Gastrocnemius medialis (tissue), 4 donors: ENCODE results near the gene MOGAT3. TPM values are rescaled to one million over a fixed set of nuclear protein-coding genes. Genes with fewer than 3 reads are reported as not detected.

Experiments
- ATAC-seq, 2 donors: fragments of 150-250 bp; one replicate each; pipeline ENCODE4 v1.9.1; 2016
- DNase-seq, 2 donors: peaks; one replicate each; pipeline ENCODE4 v3.0.0-alpha.2; 2019
- H3K27ac ChIP-seq, 4 donors: fragments of 200-600 bp; sonication (generic); 1 replicate in 1 of 4; 2 replicates in 3 of 4; pipeline ENCODE4 v1.5.1; 2016 to 2018; ENCODE audit warnings: mild to moderate bottlenecking in 2 of 4, moderate library complexity in 1 of 4
- H3K27me3 ChIP-seq, 3 donors: fragments of 200-600 bp; sonication (generic) in 2 of 3; 1 replicate in 1 of 3; 2 replicates in 2 of 3; pipeline versions ENCODE4 v1.5.1 to v1.6.0; 2016 to 2019; ENCODE audit warnings: mild to moderate bottlenecking in 1 of 3, moderate library complexity in 1 of 3
- H3K36me3 ChIP-seq, 2 donors: fragments of 200-600 bp; sonication (generic) in 1 of 2; one replicate each; pipeline ENCODE4 v1.5.1; 2017 to 2018
- H3K4me1 ChIP-seq, 2 donors: fragments of 200-600 bp; sonication (generic) in 1 of 2; one replicate each; pipeline ENCODE4 v1.5.1; 2016 to 2017; ENCODE audit warnings: mild to moderate bottlenecking in 2 of 2
- H3K4me3 ChIP-seq, 4 donors: fragments of 200-600 bp; sonication (generic) in 3 of 4; 1 replicate in 1 of 4; 2 replicates in 3 of 4; pipeline ENCODE4 v1.5.1; 2016 to 2019; ENCODE audit warnings: mild to moderate bottlenecking in 2 of 4
- H3K9me3 ChIP-seq, 3 donors: fragments of 200-600 bp; sonication (generic) in 2 of 3; 1 replicate in 1 of 3; 2 replicates in 2 of 3; pipeline ENCODE4 v1.5.1; 2016 to 2019
- POLR2A ChIP-seq, 2 donors: fragments of 450-650 bp; IDR thresholded peaks; one replicate each; pipeline ENCODE4 v1.6.1; 2017; ENCODE audit warnings: antibody characterized with exemption in 2 of 2, mild to moderate bottlenecking in 2 of 2, moderate library complexity in 2 of 2
- in situ Hi-C, 4 donors: fragments of 200-750 bp; cut with MboI; loops; one replicate each; pipeline versions ENCODE4 v1.15.0 to v1.8.0; 2017; ENCODE audit warnings: low sequenced_read_pairs in 4 of 4
- intact Hi-C: fragments of 100-400 bp; cut with DNase I; formaldehyde crosslinking; loops from one replicate; pipeline ENCODE4 v1.15.1; 2023; ENCODE audit warnings: low total_unique reads
- total RNA-seq, 4 donors: library from RNA; depleted of rRNA; stranded (reverse); fragments of >200 nt; gene quantifications; one replicate each; pipeline versions ENCODE4 v1.1.0 to v1.2.3, GENCODE V29; 2016
- TF ChIP-seq, protein P1 (sequence below), 5 experiments: fragments of 450-650 bp in 3 of 5; fragments of 200-600 bp in 2 of 5; sonication (generic) in 2 of 5; IDR thresholded peaks in 4 of 5; conservative IDR thresholded peaks in 1 of 5; 1 replicate in 4 of 5; 2 replicates in 1 of 5; pipeline ENCODE4 v1.5.1; 2016 to 2019; ENCODE audit warnings: antibody characterized with exemption in 5 of 5, mild to moderate bottlenecking in 3 of 5, moderate library complexity in 3 of 5

The MOGAT3 gene, protein sequence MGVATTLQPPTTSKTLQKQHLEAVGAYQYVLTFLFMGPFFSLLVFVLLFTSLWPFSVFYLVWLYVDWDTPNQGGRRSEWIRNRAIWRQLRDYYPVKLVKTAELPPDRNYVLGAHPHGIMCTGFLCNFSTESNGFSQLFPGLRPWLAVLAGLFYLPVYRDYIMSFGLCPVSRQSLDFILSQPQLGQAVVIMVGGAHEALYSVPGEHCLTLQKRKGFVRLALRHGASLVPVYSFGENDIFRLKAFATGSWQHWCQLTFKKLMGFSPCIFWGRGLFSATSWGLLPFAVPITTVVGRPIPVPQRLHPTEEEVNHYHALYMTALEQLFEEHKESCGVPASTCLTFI
- not detected for total RNA-seq

DNA sequence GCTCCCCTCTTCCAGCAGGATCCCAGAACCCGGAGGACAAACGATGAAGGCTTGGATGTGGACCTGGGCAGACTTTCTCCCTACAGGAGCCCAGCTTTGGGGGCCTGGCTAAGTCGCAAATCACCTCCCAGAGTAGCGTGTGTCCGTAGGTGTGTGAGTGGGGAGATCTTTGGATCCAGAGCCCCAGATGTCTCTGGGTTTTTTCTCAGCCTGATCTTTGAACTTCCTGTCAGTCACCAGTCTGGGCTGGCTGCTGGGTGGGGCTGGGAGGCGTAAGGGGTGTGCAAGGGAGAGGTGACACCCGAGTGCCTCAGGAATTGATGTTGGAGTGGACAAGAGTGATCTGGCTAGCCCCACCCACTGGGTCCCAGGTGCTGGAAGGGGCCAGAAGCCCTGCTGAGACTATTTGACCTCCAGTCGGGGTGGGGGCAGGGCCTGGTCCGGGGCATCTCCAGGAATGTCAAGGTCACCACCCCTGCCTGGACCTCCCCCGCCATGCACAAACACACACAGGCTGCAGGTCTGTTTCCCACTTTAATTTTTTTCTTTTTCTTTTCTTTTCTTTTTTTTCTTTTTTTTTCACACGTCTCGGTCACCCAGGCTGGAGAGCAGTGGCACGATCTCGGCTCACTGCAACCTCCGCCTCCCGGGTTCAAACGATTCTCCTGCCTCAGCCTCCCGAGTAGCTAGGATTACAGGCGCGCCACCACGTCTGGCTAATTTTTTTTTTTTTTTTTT, at the start of gene MOGAT3:
Gene MOGAT3, minus strand, starts transcription at position 175 of the 738 bp plus-strand sequence. CDS start 182 bp downstream, outside the sequence.
- H3K4me3 ChIP-seq, result peak within 1 kb of the TSS in 2 of 4 donors; percentile 6 to 28
- no peak within 1 kb of the TSS for H3K27ac ChIP-seq
- peaks cover 37 to 48% (median 44%) of the 10 kb centered on the region in 3 donors for H3K27me3 ChIP-seq
- in situ Hi-C loops, result no loop called here
- no peaks in the 10 kb centered on the region for H3K9me3 ChIP-seq
- ATAC-seq (no peak), DNase-seq (no peak)
- TF ChIP-seq, protein P1, sequence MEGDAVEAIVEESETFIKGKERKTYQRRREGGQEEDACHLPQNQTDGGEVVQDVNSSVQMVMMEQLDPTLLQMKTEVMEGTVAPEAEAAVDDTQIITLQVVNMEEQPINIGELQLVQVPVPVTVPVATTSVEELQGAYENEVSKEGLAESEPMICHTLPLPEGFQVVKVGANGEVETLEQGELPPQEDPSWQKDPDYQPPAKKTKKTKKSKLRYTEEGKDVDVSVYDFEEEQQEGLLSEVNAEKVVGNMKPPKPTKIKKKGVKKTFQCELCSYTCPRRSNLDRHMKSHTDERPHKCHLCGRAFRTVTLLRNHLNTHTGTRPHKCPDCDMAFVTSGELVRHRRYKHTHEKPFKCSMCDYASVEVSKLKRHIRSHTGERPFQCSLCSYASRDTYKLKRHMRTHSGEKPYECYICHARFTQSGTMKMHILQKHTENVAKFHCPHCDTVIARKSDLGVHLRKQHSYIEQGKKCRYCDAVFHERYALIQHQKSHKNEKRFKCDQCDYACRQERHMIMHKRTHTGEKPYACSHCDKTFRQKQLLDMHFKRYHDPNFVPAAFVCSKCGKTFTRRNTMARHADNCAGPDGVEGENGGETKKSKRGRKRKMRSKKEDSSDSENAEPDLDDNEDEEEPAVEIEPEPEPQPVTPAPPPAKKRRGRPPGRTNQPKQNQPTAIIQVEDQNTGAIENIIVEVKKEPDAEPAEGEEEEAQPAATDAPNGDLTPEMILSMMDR (IDR thresholded peaks at IDR 0.05 in 4 of 5, conservative IDR thresholded peaks at IDR 0.05 in 1 of 5), result no peak
- no peak for TF ChIP-seq POLR2A (IDR thresholded peaks at IDR 0.05)
- intact Hi-C loops, result no loop called here
- peaks cover 0 to 7% of the 10 kb centered on the region in 2 donors for H3K4me1 ChIP-seq
- no peaks in the 10 kb centered on the region for H3K36me3 ChIP-seq

DNA sequence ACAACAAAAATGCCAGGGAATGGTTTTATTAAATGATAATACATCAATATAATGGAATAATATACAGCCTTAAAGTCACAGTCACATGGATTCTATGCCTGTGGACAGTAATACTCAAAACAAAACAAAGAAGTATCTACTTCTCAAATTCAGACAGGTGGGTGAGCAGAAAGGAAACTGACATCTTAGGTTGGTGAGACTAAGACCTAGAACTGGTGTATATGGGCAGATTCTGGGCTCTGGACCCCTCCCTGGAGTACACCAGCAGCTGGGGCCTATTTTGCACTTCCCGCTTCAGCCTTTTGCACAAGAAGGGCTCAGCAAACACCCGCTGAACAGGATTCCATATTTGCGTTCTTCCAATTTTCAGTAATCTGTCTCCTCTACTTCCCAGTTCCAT, 49.5 kb upstream of the MOGAT3 start:
- intact Hi-C loops, result loop anchor here (10.0 kb wide), 1 partner anchor 576 kb away; the partner anchor contains the start of gene GNB2

DNA sequence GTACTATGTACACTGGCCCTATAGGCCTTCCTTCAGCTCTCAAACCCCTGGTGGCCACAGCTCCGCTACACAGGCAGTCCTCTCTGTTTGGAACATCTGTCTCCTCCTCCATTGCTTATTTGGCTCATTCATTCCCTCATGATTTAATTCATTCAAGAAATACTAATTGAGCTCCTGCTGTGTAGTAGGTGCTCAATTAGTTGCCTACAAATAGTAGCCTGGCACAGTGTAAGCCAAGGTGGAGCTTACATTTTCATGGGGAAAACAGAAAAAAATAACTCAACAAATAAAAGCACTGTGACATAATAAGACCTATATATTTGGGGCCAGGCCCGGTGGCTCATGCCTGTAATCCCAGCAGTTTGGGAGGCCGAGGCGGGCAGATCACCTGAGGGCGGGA, 47.4 kb upstream of the MOGAT3 start:
- Histone ChIP-seq H3K36me3 (peaks cover 0 to 13% of the 10 kb centered on the region in 2 donors), H3K4me3 (no peak overlapping the region), H3K4me1 (peaks cover 30 to 32% of the 10 kb centered on the region in 2 donors), H3K27ac (no peak overlapping the region), H3K9me3 (no peaks in the 10 kb centered on the region), H3K27me3 (no peaks in the 10 kb centered on the region)
- no peak for DNase-seq
- in situ Hi-C loops (no loop called here), intact Hi-C loops (loop anchor here (10.0 kb wide), 1 partner anchor 353 kb away; the partner anchor contains the start of gene ACHE)
- ATAC-seq, result no peak
- TF ChIP-seq, protein P1 (IDR thresholded peaks at IDR 0.05 in 4 of 5, conservative IDR thresholded peaks at IDR 0.05 in 1 of 5), result no peak
- no peak for TF ChIP-seq POLR2A (IDR thresholded peaks at IDR 0.05)

More for the DNA sequence above, 49.5 kb upstream of the MOGAT3 start:
- Histone ChIP-seq H3K36me3 (peaks cover 0 to 13% of the 10 kb centered on the region in 2 donors), H3K4me1 (peaks cover 20 to 22% of the 10 kb centered on the region in 2 donors), H3K27ac (no peak overlapping the region), H3K9me3 (no peaks in the 10 kb centered on the region), H3K4me3 (no peak overlapping the region), H3K27me3 (no peaks in the 10 kb centered on the region)
- DNase-seq, result no peak
- no peak for ATAC-seq
- TF ChIP-seq POLR2A (IDR thresholded peaks at IDR 0.05), result no peak
- TF ChIP-seq, protein P1 (IDR thresholded peaks at IDR 0.05 in 4 of 5, conservative IDR thresholded peaks at IDR 0.05 in 1 of 5), result no peak
- in situ Hi-C loops, result no loop called here

DNA sequence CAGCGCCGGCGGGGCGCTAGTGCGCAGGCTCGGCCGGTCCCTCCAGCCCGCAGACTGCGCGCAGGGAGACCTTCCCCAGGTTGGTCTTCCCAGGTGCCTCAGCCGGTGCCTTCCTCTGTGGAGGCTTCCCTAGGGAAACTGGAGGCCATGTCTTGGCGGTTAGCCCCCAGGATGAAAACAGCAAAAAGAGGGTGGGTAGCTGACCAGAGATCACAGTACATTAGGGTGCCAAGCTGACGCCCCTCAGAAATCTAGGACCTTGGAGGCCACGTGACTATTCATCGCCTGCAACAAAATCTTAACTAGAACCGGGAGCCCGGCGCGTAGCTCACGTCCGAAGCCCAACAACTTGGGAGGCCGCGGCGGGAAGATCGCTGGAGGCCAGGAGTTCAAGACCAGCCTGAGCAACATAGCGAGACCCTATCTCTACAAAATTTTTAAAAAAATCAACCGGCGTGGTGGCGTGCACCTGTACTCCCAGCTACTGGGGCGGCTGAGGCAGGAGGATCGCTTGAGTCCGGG, 44.4 kb upstream of the MOGAT3 start:
- intact Hi-C loops, result loop anchor here (2.0 to 10.0 kb wide), 2 partner anchors 76 to 350 kb away; partner anchors contain the start of genes ACHE and IFT22
- TF ChIP-seq, protein P1 (IDR thresholded peaks at IDR 0.05 in 4 of 5, conservative IDR thresholded peaks at IDR 0.05 in 1 of 5), result no peak
- peak in 1 of 2 donors; percentile 3 for TF ChIP-seq POLR2A (IDR thresholded peaks at IDR 0.05)
- Histone ChIP-seq H3K9me3 (no peaks in the 10 kb centered on the region), H3K27ac (peak overlapping the region; percentile 95 to 100 (median 97)), H3K27me3 (no peaks in the 10 kb centered on the region), H3K36me3 (peaks cover 0 to 20% of the 10 kb centered on the region in 2 donors), H3K4me1 (peaks cover 39 to 43% of the 10 kb centered on the region in 2 donors), H3K4me3 (peak overlapping the region; percentile 78 to 83 (median 80))
- in situ Hi-C loops, result no loop called here
- ATAC-seq (no peak), DNase-seq (no peak)
